IPS-NIHi11 (cell line): Measurements from ENCODE around the gene CBFB.
"Not testable (repeated sequence)": the region's sequence is repeated elsewhere in the genome, so short reads cannot be mapped to it uniquely, and the experiment has no call there.

ENCODE experiments used
- DNase-seq: peaks from one replicate; pipeline ENCODE4 v3.0.0; 2012; ENCODE audit warnings: mixed read lengths, low spot score

CBFB gene

GRCh38 chr16:67028696-67029253 lies at the start of gene CBFB:
CBFB (plus strand) TSS chr16:67029149; CDS start chr16:67029408, 259 bp downstream.
- peak; percentile 99 for DNase-seq

- no peak for DNase-seq
These were observed 45.9 kb upstream of the CBFB start for GRCh38 chr16:66983033-66983432.

GRCh38 chr16:66984892-66985311 lies 44.0 kb upstream of the CBFB start:
- no peak for DNase-seq

GRCh38 chr16:66986559-66986958 lies 42.4 kb upstream of the CBFB start:
- DNase-seq, result no peak

GRCh38 chr16:66988197-66988788 lies 40.7 kb upstream of the CBFB start, which contains the start of gene CES4A:
CES4A (plus strand) TSS chr16:66988589; CDS start chr16:66988773, 184 bp downstream.
- DNase-seq, result no peak

- no peak for DNase-seq
These were observed 37.3 kb upstream of the CBFB start for GRCh38 chr16:66991545-66992077.

GRCh38 chr16:66993558-66993957 lies 35.4 kb upstream of the CBFB start:
- not testable (repeated sequence) for DNase-seq

- DNase-seq, result no peak
These were observed 32.5 kb upstream of the CBFB start for GRCh38 chr16:66996324-66996982.

GRCh38 chr16:66996983-66997358 lies 32.0 kb upstream of the CBFB start:
- DNase-seq, result no peak

- peak; percentile 93 for DNase-seq
These were observed 28.3 kb upstream of the CBFB start for GRCh38 chr16:67000384-67001351.

- DNase-seq, result no peak
These were observed 27.2 kb upstream of the CBFB start for GRCh38 chr16:67001726-67002125.

- no peak for DNase-seq
These were observed 21.9 kb upstream of the CBFB start for GRCh38 chr16:67006930-67007658.

GRCh38 chr16:67009158-67009557 lies 19.8 kb upstream of the CBFB start:
- no peak for DNase-seq

- no peak for DNase-seq
These were observed 17.7 kb upstream of the CBFB start for GRCh38 chr16:67011274-67011673.

- no peak for DNase-seq
These were observed 15.6 kb upstream of the CBFB start for GRCh38 chr16:67013233-67013822.

GRCh38 chr16:67013823-67014633 lies 14.9 kb upstream of the CBFB start:
- peak; percentile 79 for DNase-seq

- no peak for DNase-seq
These were observed 14.2 kb upstream of the CBFB start for GRCh38 chr16:67014634-67015312.

GRCh38 chr16:67015313-67015731 lies 13.6 kb upstream of the CBFB start:
- DNase-seq, result no peak

GRCh38 chr16:67016143-67016542 lies 12.8 kb upstream of the CBFB start:
- no peak for DNase-seq
